ENCODE measurements around the gene CTNNBL1.

DNA sequence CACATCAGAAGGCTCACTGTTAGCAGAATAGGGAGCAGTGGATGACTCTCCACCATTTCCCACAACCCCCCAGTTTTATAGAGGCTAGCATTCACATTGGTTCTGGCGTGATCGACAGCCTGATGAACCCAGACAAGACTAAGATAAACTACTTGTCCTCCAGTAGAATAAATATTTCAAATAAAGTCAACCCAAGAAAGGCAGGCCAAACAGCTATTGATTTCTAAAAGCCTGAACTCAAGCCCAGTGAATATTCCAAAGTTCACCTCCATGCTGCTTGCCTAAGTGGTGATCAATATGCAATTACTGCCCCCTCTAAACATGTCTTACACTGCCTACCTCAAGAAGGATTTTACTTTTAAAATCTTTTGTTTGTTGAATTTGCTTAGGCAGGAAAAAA lies 104.5 kb downstream of the CTNNBL1 start:
- TF ChIP-seq CTCF (IDR thresholded peaks at IDR 0.05) = no peak
- no peak for TF ChIP-seq POLR2A (IDR thresholded peaks at IDR 0.05; ENCODE audit: low read depth)

Data from esophagus muscularis mucosa (tissue), 3 donors.